ENCODE data around the gene SPATA12.

Gene SPATA12

GRCh38 chr3:57086201-57086600 lies 25.7 kb downstream of the SPATA12 start:
- TF ChIP-seq, protein P1, sequence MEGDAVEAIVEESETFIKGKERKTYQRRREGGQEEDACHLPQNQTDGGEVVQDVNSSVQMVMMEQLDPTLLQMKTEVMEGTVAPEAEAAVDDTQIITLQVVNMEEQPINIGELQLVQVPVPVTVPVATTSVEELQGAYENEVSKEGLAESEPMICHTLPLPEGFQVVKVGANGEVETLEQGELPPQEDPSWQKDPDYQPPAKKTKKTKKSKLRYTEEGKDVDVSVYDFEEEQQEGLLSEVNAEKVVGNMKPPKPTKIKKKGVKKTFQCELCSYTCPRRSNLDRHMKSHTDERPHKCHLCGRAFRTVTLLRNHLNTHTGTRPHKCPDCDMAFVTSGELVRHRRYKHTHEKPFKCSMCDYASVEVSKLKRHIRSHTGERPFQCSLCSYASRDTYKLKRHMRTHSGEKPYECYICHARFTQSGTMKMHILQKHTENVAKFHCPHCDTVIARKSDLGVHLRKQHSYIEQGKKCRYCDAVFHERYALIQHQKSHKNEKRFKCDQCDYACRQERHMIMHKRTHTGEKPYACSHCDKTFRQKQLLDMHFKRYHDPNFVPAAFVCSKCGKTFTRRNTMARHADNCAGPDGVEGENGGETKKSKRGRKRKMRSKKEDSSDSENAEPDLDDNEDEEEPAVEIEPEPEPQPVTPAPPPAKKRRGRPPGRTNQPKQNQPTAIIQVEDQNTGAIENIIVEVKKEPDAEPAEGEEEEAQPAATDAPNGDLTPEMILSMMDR (IDR thresholded peaks at IDR 0.05; ENCODE audit: low read depth, low read length, missing control alignments): no peak
- no peak overlapping the region for H3K4me3 ChIP-seq (ENCODE audit: low read depth, low read length)
- no peak for DNase-seq (ENCODE audit: low read depth)

DNA sequence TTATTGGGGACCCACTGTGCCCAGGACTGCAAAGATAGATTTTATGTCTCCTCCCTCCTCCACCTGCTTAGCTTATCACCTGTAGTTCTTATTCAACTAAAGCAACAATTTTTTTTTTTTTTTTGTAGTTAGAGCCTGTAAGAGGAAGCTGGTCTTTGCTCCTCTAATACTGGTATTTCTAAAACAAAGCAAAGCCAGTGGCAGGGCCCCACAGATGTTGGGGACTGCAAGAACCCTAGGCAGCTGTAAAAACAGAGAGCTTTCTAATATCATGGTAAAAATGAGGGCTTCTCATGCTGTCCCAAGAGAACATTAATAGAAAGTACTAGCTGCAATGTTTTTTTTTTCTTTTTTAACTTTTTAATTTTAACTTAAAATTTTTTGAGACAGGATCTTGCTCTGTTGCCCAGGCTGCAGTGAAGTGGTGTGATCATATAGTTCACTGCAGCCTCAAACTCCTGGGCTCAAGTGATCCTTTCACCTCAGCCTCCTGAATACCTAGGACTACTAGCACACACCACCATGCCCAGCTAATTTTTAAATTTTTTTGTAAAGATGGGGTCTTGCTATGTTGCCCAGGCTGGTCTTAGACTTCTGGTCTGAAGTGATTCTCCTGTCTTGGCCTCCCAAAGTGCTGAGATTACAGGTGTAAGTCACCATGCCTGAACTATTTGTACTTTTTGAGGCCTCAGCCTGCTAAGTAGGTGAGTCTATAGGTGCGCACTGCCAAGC lies 27.1 kb downstream of the SPATA12 start:
- no peak overlapping the region for H3K4me3 ChIP-seq (ENCODE audit: low read depth, low read length)
- no peak for DNase-seq (ENCODE audit: low read depth)
- TF ChIP-seq, protein P1 (IDR thresholded peaks at IDR 0.05; ENCODE audit: low read depth, low read length, missing control alignments): no peak

DNA sequence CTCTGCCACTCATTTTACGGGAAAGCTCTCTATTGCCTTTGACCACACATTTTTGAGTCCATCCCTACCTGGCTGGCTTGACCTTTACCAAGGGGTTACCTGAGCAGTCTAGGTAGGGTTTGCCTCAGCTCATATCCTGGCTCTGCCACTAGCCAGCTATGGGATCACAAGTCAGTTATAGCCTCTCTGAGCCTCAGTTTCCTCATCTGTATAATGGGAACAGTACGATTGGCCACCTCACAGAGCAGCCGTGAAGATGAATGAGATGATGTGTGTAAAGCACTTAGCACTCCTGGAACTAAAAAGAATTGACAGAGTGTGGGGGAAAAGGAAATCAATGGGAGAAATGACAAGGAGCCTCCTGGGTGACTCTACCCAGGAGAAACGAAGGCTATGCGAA lies 28.0 kb downstream of the SPATA12 start:
- H3K4me3 ChIP-seq (ENCODE audit: low read depth, low read length): no peak overlapping the region
- TF ChIP-seq, protein P1 (IDR thresholded peaks at IDR 0.05; ENCODE audit: low read depth, low read length, missing control alignments): no peak
- DNase-seq (ENCODE audit: low read depth): no peak

GRCh38 chr3:57089043-57089442 lies 28.6 kb downstream of the SPATA12 start:
- TF ChIP-seq, protein P1 (IDR thresholded peaks at IDR 0.05; ENCODE audit: low read depth, low read length, missing control alignments): no peak
- H3K4me3 ChIP-seq (ENCODE audit: low read depth, low read length): no peak overlapping the region
- no peak for DNase-seq (ENCODE audit: low read depth)

DNA sequence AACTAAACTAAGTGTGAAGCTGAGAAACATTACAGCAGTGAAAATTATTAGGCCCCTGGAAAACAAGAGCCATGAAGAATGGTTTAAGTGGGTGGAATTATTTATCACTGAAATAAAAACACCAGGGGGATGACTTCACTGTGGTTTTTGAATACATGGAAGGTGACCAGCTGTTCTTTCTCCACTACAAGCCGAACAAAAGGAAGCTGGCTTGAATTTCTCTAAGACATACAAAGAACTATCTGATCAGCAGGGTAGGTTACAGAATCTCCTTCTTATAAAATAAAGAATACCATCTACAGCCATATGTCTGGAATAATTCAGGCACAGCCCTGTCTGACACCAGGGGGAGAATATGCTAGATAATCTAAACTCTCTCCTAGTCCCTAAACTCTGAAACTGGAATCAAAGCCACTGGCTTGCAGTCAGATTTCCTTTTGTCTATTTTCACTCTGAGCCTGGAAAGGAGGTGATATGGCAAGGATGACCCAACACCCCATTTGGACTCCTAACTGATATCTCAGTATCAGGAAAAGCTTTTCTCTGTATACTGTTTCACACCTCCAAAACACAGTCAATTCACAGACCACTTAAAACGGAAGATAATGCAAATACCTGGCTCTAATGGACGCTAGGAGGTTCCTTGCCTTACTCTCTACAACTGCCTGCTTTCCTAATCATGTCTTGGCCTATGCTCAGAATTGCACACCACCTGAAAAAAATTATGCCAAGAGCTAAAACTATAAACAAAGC lies 31.2 kb downstream of the SPATA12 start:
- TF ChIP-seq, protein P1 (IDR thresholded peaks at IDR 0.05; ENCODE audit: low read depth, low read length, missing control alignments): no peak
- no peak overlapping the region for H3K4me3 ChIP-seq (ENCODE audit: low read depth, low read length)
- DNase-seq (ENCODE audit: low read depth): no peak

DNA sequence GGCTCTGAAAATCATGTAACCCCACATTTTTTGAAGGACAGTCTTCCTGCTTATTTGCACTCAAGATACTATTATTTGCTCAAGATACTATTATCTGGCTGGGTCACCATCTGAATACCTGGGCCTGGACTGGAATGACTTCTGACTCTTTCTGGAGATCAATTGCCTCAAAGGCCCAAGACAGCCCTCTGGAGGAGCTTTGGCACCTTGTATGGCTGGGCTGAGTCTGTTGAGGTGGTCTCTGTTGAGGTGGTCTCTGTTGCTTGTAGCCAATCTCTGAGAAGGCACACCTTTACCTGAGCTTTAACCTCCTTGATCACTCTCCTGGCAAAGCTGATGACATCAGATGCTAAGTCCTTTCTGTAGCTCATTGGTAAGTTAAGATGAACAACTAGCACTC lies 33.0 kb downstream of the SPATA12 start:
- H3K4me3 ChIP-seq (ENCODE audit: low read depth, low read length): no peak overlapping the region
- no peak for DNase-seq (ENCODE audit: low read depth)
- TF ChIP-seq, protein P1 (IDR thresholded peaks at IDR 0.05; ENCODE audit: low read depth, low read length, missing control alignments): no peak
